ENCODE results near the gene RBMXL3. TPM values are rescaled to one million over a fixed set of nuclear protein-coding genes. Genes with fewer than 3 reads are reported as not detected.

Gene RBMXL3
- total RNA-seq, 4 donors from 2014 or later: not detected

DNA sequence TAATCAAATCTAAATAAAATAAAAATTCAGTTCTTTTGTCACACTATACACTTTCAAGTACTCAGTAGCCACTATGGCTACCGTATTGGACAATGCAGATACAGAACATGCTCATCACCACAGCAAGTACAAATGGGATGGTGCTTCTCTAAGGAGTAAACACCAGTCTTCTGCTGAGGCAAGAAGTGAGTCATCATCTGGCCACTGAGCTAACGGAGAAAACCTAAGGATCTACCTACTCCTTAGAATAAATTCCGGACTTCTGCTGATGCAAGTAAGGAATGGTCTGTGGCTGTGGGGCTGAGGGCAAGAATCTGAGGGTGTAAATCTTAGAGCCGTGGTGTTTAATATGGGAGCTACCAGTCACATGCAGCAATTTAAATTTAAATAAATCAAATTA, 11.3 kb upstream of the RBMXL3 start:
- Histone ChIP-seq H3K27me3 (no peaks in the 10 kb centered on the region), H3K4me3 (no peak overlapping the region), H3K36me3 (no peaks in the 10 kb centered on the region), H3K4me1 (no peaks in the 10 kb centered on the region), H3K9me3 (no peaks in the 10 kb centered on the region), H3K27ac (no peak overlapping the region)
- in situ Hi-C loops (cut with MboI; ENCODE audit: low pct_ligation_motif_present in 1 of 4, low pct_unique_long_range_greater_than_20kb in 1 of 4, low sequenced_read_pairs in 3 of 4): no loop called here
- TF ChIP-seq POLR2A (IDR thresholded peaks at IDR 0.05): no peak
- no peak for TF ChIP-seq POLR2AphosphoS5 (IDR thresholded peaks at IDR 0.05)
- TF ChIP-seq, protein P1, sequence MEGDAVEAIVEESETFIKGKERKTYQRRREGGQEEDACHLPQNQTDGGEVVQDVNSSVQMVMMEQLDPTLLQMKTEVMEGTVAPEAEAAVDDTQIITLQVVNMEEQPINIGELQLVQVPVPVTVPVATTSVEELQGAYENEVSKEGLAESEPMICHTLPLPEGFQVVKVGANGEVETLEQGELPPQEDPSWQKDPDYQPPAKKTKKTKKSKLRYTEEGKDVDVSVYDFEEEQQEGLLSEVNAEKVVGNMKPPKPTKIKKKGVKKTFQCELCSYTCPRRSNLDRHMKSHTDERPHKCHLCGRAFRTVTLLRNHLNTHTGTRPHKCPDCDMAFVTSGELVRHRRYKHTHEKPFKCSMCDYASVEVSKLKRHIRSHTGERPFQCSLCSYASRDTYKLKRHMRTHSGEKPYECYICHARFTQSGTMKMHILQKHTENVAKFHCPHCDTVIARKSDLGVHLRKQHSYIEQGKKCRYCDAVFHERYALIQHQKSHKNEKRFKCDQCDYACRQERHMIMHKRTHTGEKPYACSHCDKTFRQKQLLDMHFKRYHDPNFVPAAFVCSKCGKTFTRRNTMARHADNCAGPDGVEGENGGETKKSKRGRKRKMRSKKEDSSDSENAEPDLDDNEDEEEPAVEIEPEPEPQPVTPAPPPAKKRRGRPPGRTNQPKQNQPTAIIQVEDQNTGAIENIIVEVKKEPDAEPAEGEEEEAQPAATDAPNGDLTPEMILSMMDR (IDR thresholded peaks at IDR 0.05): no peak
- no peak for TF ChIP-seq EP300 (IDR thresholded peaks at IDR 0.05; ENCODE audit: low read depth)
- DNase-seq: no peak
- 71% methylated on average over 4 of the region's 4 CpGs; no CpG with 5 or more reads in 1 of the 2 donors for WGBS, 2 donors (ENCODE audit: low coverage in 1 of 2)
- intact Hi-C loops (cut with DNase I; ENCODE audit: low total_unique reads): loop anchor here (5.0 kb wide), 1 partner anchor 1481 kb away; no protein-coding TSS in a partner anchor

DNA sequence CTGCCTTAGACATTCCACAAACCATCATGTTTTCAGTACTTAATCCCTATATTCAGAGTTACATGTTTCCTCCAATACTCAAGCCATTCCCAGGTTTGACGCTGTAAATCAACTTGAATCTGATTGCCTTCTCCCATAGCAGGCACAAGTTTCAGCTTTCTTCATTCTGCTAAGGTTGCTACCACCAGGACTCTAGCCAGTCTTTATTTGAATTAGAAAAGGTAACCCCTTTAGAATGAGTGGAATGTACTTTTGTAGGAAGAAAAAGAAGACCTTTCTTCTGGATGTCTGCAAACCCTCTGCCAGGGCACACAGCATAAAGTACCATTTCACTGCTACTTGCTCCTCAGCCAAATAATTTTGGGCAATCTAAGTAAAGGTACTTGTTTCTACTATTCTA, 10.7 kb upstream of the RBMXL3 start:
- intact Hi-C loops (cut with DNase I; ENCODE audit: low total_unique reads) (loop anchor here (5.0 kb wide), 1 partner anchor 1481 kb away; no protein-coding TSS in a partner anchor), in situ Hi-C loops (cut with MboI; ENCODE audit: low pct_ligation_motif_present in 1 of 4, low pct_unique_long_range_greater_than_20kb in 1 of 4, low sequenced_read_pairs in 3 of 4) (no loop called here)
- no peak for DNase-seq
- Histone ChIP-seq H3K4me1 (no peaks in the 10 kb centered on the region), H3K4me3 (no peak overlapping the region), H3K36me3 (no peaks in the 10 kb centered on the region), H3K27me3 (no peaks in the 10 kb centered on the region), H3K9me3 (no peaks in the 10 kb centered on the region), H3K27ac (no peak overlapping the region)
- WGBS, 2 donors (ENCODE audit: low coverage in 1 of 2): 57 to 65% methylated on average over 1 of the region's 1 CpG
- TF ChIP-seq POLR2AphosphoS5 (IDR thresholded peaks at IDR 0.05): no peak
- no peak for TF ChIP-seq EP300 (IDR thresholded peaks at IDR 0.05; ENCODE audit: low read depth)
- no peak for TF ChIP-seq POLR2A (IDR thresholded peaks at IDR 0.05)
- TF ChIP-seq, protein P1 (IDR thresholded peaks at IDR 0.05): no peak

DNA sequence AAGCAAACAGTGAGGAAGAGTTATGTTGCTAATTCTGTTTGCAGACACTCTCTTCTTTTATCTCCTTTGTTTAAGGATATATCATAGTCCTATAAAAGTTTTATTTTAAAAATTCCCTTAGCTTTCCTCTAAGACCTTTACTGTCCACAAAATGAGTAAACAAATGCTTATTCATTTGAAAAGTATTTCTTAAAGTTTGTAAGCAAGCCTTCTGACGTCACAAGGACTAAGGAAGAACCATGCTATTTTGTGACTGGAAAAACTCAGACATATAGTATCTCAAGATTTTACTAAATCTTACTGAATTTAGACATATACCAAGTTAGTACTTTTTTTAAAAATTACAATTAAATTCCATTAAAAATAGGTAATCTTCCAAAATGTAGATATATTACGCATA, 5.2 kb upstream of the RBMXL3 start:
- H3K4me1 ChIP-seq: no peaks in the 10 kb centered on the region
- intact Hi-C loops (cut with DNase I; ENCODE audit: low total_unique reads): no loop called here
- TF ChIP-seq, protein P1 (IDR thresholded peaks at IDR 0.05): no peak
- TF ChIP-seq POLR2A (IDR thresholded peaks at IDR 0.05) (no peak), POLR2AphosphoS5 (IDR thresholded peaks at IDR 0.05) (no peak), EP300 (IDR thresholded peaks at IDR 0.05; ENCODE audit: low read depth) (no peak)
- DNase-seq: no peak
- in situ Hi-C loops (cut with MboI; ENCODE audit: low pct_ligation_motif_present in 1 of 4, low pct_unique_long_range_greater_than_20kb in 1 of 4, low sequenced_read_pairs in 3 of 4): no loop called here
- H3K36me3 ChIP-seq: no peaks in the 10 kb centered on the region
- 63 to 71% methylated on average over 2 of the region's 2 CpGs for WGBS, 2 donors (ENCODE audit: low coverage in 1 of 2)
- H3K4me3 ChIP-seq: no peak overlapping the region
- H3K9me3 ChIP-seq: no peaks in the 10 kb centered on the region
- no peak overlapping the region for H3K27ac ChIP-seq
- no peaks in the 10 kb centered on the region for H3K27me3 ChIP-seq

DNA sequence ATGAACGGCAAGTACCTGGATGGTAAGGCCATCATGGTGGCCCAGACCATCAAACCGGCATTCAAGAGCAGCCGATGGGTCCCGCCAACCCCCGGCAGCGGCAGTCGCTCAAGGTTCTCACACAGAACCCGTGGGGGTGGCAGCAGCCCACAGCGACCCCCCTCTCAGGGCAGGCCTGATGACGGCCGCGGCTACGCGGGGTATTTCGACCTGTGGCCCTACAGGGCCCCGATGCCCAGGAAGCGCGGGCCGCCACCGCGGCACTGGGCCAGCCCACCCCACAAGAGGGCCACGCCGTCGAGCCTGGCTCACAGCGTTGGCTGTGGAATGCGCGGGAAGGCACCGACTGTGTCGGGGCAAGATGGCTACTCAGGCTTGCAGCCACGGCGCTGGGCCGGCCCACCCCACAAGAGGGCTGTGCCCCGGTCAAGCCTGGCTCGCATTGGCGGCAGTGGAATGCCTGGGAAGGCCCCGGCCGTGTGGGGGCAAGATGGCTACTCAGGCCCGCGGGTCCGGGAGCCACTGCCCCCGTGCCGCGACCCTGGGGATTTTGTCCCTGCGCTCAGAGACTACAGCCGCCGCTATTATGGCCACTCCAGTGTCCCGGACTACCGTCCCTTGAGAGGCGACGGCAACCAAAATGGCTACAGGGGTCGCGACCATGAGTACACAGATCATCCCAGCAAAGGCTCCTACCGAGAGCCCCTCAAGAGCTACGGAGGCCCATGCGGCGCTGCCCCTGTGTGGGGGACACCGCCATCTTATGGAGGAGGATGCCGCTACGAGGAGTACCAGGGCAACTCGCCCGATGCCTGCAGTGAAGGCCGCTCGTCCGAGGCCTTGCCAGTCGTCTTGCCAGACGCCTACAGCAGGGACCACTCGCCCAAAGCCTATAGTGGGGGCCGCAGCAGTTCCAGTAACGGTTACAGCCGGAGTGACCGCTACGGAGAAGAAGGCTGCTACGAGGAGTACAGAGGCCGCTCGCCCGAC, 731 bp downstream of the RBMXL3 start:
- DNase-seq: no peak
- H3K36me3 ChIP-seq: no peaks in the 10 kb centered on the region
- H3K4me1 ChIP-seq: no peaks in the 10 kb centered on the region
- no peak overlapping the region for H3K4me3 ChIP-seq
- intact Hi-C loops (cut with DNase I; ENCODE audit: low total_unique reads): no loop called here
- TF ChIP-seq, protein P1 (IDR thresholded peaks at IDR 0.05): no peak
- TF ChIP-seq POLR2AphosphoS5 (IDR thresholded peaks at IDR 0.05) (no peak), EP300 (IDR thresholded peaks at IDR 0.05; ENCODE audit: low read depth) (no peak), POLR2A (IDR thresholded peaks at IDR 0.05) (no peak)
- no peaks in the 10 kb centered on the region for H3K9me3 ChIP-seq
- in situ Hi-C loops (cut with MboI; ENCODE audit: low pct_ligation_motif_present in 1 of 4, low pct_unique_long_range_greater_than_20kb in 1 of 4, low sequenced_read_pairs in 3 of 4): no loop called here
- no peaks in the 10 kb centered on the region for H3K27me3 ChIP-seq
- no peak overlapping the region for H3K27ac ChIP-seq
- 82 to 96% methylated on average over 12 to 65 of the region's 76 CpGs for WGBS, 2 donors (ENCODE audit: low coverage in 1 of 2)

Measured in transverse colon (tissue), 4 donors.